ENCODE data around the gene EMILIN3. TPM values are rescaled to one million over a fixed set of nuclear protein-coding genes. Genes with fewer than 3 reads are reported as not detected.
"Not testable (repeated sequence)": the region's sequence is repeated elsewhere in the genome, so short reads cannot be mapped to it uniquely, and the experiment has no call there.

Gene EMILIN3
- polyA plus RNA-seq, 2 of the 4 experiments (the other 2 are of a cell fraction): 0.06 to 0.58 TPM

DNA sequence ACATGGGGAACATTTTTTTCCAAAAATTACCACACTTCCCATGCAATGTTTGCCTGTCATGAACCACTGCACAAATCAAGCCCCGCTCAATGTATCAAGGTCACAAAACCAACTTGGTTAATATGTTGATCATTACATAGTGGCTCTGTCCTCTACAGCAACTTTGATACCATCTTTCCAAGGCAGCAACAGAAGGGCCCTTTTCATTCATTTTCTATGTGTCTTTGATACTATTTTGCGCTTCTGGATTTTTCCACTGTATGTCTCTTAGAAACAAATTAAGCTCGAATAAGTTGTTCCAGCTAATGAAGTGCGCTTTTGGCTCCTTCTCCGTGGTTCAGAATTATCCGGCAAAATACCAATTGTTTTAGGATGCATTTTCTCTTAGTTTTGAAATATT is 50.6 kb downstream of the EMILIN3 start:
- WGBS (ENCODE audit: missing lambda C conversion rate): 89% methylated on average over 6 of the region's 6 CpGs
- DNase-seq (ENCODE audit: low read depth in 1 of 2, low spot score in 1 of 2) (no peak), ATAC-seq (no peak), FAIRE-seq (no peak)
- Histone ChIP-seq H3K4me2 (peak overlapping the region; percentile 84), H3K4me3 (no peak overlapping the region), H3K27ac (no peak overlapping the region), H3K9me3 (no peaks in the 10 kb centered on the region), H3K4me1 (peaks cover 11% of the 10 kb centered on the region; the same call in 2 of the 3 replicates)
- TF ChIP-seq EHMT2 (IDR thresholded peaks at IDR 0.05; ENCODE audit: low read depth): no peak
- no peak for TF ChIP-seq RARB (CRISPR knock-in tag; IDR thresholded peaks at IDR 0.05)
- no peak for TF ChIP-seq HEYL (CRISPR knock-in tag; IDR thresholded peaks at IDR 0.05)
- no peak for TF ChIP-seq CHD4 (IDR thresholded peaks at IDR 0.05; ENCODE audit: borderline replicate concordance)
- TF ChIP-seq ZSCAN20 (CRISPR knock-in tag; IDR thresholded peaks at IDR 0.05): no peak
- TF ChIP-seq, protein P1, sequence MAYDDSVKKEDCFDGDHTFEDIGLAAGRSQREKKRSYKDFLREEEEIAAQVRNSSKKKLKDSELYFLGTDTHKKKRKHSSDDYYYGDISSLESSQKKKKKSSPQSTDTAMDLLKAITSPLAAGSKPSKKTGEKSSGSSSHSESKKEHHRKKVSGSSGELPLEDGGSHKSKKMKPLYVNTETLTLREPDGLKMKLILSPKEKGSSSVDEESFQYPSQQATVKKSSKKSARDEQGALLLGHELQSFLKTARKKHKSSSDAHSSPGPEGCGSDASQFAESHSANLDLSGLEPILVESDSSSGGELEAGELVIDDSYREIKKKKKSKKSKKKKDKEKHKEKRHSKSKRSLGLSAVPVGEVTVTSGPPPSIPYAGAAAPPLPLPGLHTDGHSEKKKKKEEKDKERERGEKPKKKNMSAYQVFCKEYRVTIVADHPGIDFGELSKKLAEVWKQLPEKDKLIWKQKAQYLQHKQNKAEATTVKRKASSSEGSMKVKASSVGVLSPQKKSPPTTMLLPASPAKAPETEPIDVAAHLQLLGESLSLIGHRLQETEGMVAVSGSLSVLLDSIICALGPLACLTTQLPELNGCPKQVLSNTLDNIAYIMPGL (CRISPR knock-in tag; IDR thresholded peaks at IDR 0.05; ENCODE audit: borderline replicate concordance): no peak
- no peak for TF ChIP-seq NPAS2 (CRISPR knock-in tag; IDR thresholded peaks at IDR 0.05; ENCODE audit: borderline replicate concordance)
- TF ChIP-seq SMC3 (IDR thresholded peaks at IDR 0.05): no peak
- TF ChIP-seq MAFK (IDR thresholded peaks at IDR 0.05; ENCODE audit: partially characterized antibody): no peak
- TF ChIP-seq ZC3H11A (IDR thresholded peaks at IDR 0.05): no peak
- TF ChIP-seq RCOR1 (IDR thresholded peaks at IDR 0.05; ENCODE audit: low read depth, low read length): no peak
- TF ChIP-seq ZFP36 (IDR thresholded peaks at IDR 0.05; ENCODE audit: borderline replicate concordance, partially characterized antibody): no peak
- no peak for TF ChIP-seq HOXB13 (CRISPR knock-in tag; IDR thresholded peaks at IDR 0.05; ENCODE audit: low read depth)
- POLR2A ChIA-PET: no interaction called here
- CTCF ChIA-PET: interaction anchor here (2.1 kb wide), 1 partner anchor 143 kb away, joined by 4 read pairs; no protein-coding TSS in a partner anchor

DNA sequence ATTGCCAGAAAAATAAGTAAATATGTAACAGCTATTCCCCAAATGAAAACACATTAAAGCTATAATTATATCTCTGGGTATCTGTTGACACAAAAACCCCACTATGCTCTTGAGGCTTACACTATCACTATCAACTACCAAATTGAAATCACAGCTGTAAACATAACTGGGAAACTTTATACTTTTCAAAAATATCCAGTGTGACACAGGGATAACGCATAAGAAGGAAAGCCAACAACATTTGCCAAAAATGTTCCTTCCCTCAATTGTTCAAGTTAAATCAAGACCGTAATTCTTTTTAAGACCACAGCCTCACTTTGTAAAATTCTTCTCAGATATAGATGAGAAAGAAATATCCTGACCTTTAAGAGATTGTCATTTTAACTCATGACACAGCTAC is 52.2 kb downstream of the EMILIN3 start:
- Histone ChIP-seq H3K4me3 (no peak overlapping the region), H3K4me2 (no peak overlapping the region), H3K4me1 (peaks cover 11% of the 10 kb centered on the region; the same call in 2 of the 3 replicates), H3K9me3 (no peaks in the 10 kb centered on the region), H3K27ac (no peak overlapping the region)
- POLR2A ChIA-PET: no interaction called here
- TF ChIP-seq HOXB5 (CRISPR knock-in tag; IDR thresholded peaks at IDR 0.05) (no peak), KDM1A (IDR thresholded peaks at IDR 0.05; ENCODE audit: low read depth) (no peak), MAZ (IDR thresholded peaks at IDR 0.05; ENCODE audit: borderline replicate concordance, low read depth, low read length) (no peak), POLR2A (IDR thresholded peaks at IDR 0.05; ENCODE audit: low read length) (no peak)
- ATAC-seq (no peak), FAIRE-seq (no peak), DNase-seq (ENCODE audit: low read depth in 1 of 2, low spot score in 1 of 2) (no peak)
- WGBS (ENCODE audit: missing lambda C conversion rate): 92% methylated on average over 2 of the region's 2 CpGs
- CTCF ChIA-PET: interaction anchor here (0.5 to 2.2 kb wide), 3 partner anchors 26 to 628 kb away, joined by 3 to 9 read pairs (median 3); partner anchors contain the start of gene LPIN3

DNA sequence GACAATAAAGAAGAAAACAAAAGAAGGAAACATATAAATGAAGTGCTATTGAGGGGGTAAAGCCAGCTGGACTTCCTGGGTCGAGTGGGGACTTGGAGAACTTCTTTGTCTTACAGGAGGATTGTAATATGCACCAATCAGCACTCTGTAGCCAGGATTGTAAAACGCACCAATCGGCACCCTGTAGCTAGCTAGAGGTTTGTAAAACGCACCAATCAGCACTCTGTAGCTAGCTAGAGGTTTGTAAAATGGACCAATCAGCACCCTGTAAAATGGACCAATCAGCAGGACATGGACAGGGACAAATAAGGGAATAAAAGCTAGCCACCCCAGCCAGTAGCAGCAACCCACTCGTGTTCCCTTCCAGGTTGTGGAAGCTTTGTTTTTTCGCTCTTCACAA is 54.6 kb downstream of the EMILIN3 start:
- H3K27ac ChIP-seq: not testable (repeated sequence)

More for the DNA sequence above, 54.6 kb downstream of the EMILIN3 start:
- DNase-seq (ENCODE audit: low read depth in 1 of 2, low spot score in 1 of 2); ATAC-seq; H3K4me2 ChIP-seq; FAIRE-seq; POLR2A ChIA-PET; H3K4me1 ChIP-seq; H3K9me3 ChIP-seq; H3K4me3 ChIP-seq: not testable (repeated sequence)
- CTCF ChIA-PET: interaction anchor here (1.1 to 1.6 kb wide), 3 partner anchors 10 to 80 kb away, joined by 3 to 11 read pairs (median 6); no protein-coding TSS in a partner anchor
- 71% methylated on average over 6 of the region's 6 CpGs for WGBS (ENCODE audit: missing lambda C conversion rate)
- TF ChIP-seq MAFK (IDR thresholded peaks at IDR 0.05; ENCODE audit: partially characterized antibody): peak; percentile 33

Other genes starting within 250 kb of the EMILIN3 start
- gene PLCG1, start 229.3 kb downstream of the EMILIN3 start, polyA plus RNA-seq (2011; rRNA removed): 22.0 and 37.1 TPM in 2 replicates
- 52.1 to 65.3 TPM (median 65.0 TPM) in 3 replicates for gene PLCG1, start 229.3 kb downstream of the EMILIN3 start, polyA plus RNA-seq (2017; fragmentation: RNase III; extraction: RNeasy Plus Mini Kit Qiagen cat#74134 plus additional on column Dnase treatment)
- 3.6 and 5.5 TPM in 2 replicates for gene ZHX3, start 49.1 kb downstream of the EMILIN3 start, polyA plus RNA-seq (2011; rRNA removed)
- gene ZHX3, start 49.1 kb downstream of the EMILIN3 start, polyA plus RNA-seq (2017; fragmentation: RNase III; extraction: RNeasy Plus Mini Kit Qiagen cat#74134 plus additional on column Dnase treatment): 3.9 to 4.1 TPM (median 3.9 TPM) in 3 replicates
- 6.3 and 8.3 TPM in 2 replicates for gene LPIN3, start 26.0 kb downstream of the EMILIN3 start, polyA plus RNA-seq (2011; rRNA removed)
- gene LPIN3, start 26.0 kb downstream of the EMILIN3 start, polyA plus RNA-seq (2017; fragmentation: RNase III; extraction: RNeasy Plus Mini Kit Qiagen cat#74134 plus additional on column Dnase treatment): 11.7 to 16.3 TPM (median 14.4 TPM) in 3 replicates